Vagina (tissue), 2 donors: ENCODE data around the gene ACADSB. TPM values are rescaled to one million over a fixed set of nuclear protein-coding genes. Genes with fewer than 3 reads are reported as not detected.

Experiments
- DNase-seq, 2 donors: peaks; one replicate each; pipeline ENCODE4 v3.0.0-alpha.2; 2017; ENCODE audit errors: extremely low spot score in 2 of 2
- H3K27ac ChIP-seq: fragments of 200-600 bp; sonication (generic); one replicate; pipeline ENCODE4 v1.5.1; 2019
- H3K27me3 ChIP-seq: fragments of 200-600 bp; sonication (generic); one replicate; pipeline ENCODE4 v1.5.1; 2019
- H3K36me3 ChIP-seq, 2 donors: fragments of 200-600 bp; sonication (generic); one replicate each; pipeline ENCODE4 v1.5.1; 2017 to 2019
- H3K4me1 ChIP-seq: fragments of 200-600 bp; sonication (generic); one replicate; pipeline ENCODE4 v1.5.1; 2019
- H3K4me3 ChIP-seq, 2 donors: fragments of 200-600 bp; sonication (generic); 1 replicate in 1 of 2; 2 replicates in 1 of 2; pipeline ENCODE4 v1.5.1; 2016 to 2019
- H3K9me3 ChIP-seq: fragments of 200-600 bp; sonication (generic); one replicate; pipeline ENCODE4 v1.5.1; 2019
- POLR2A ChIP-seq, 2 donors: fragments of 450-650 bp; IDR thresholded peaks; one replicate each; pipeline ENCODE4 v1.6.1; 2017; ENCODE audit warnings: antibody characterized with exemption in 2 of 2, mild to moderate bottlenecking in 2 of 2, moderate library complexity in 2 of 2
- POLR2AphosphoS5 ChIP-seq, 2 donors: sonication (generic); formaldehyde crosslinking; IDR thresholded peaks; one replicate each; pipeline ENCODE4 v1.9.0; 2017; ENCODE audit warnings: antibody characterized with exemption in 2 of 2, mild to moderate bottlenecking in 2 of 2, low read depth in 1 of 2; ENCODE audit not compliant: insufficient read depth in 1 of 2
- intact Hi-C: fragments of 100-400 bp; cut with DNase I; formaldehyde crosslinking; loops from one replicate; pipeline ENCODE4 v1.15.1; 2023
- total RNA-seq: library from RNA; depleted of rRNA; stranded (reverse); fragments of >200 nt; gene quantifications from one replicate; pipeline ENCODE4 v1.2.3, GENCODE V29; 2016
- TF ChIP-seq, protein P1 (sequence below), 3 experiments: fragments of 450-650 bp in 2 of 3; fragments of 200-600 bp in 1 of 3; sonication (generic) in 1 of 3; IDR thresholded peaks; one replicate each; pipeline ENCODE4 v1.5.1; 2017 to 2019; ENCODE audit warnings: antibody characterized with exemption in 3 of 3, mild to moderate bottlenecking in 2 of 3, moderate library complexity in 2 of 3

The ACADSB gene
- total RNA-seq, 1 donor from 2014 or later: 10.3 TPM

DNA sequence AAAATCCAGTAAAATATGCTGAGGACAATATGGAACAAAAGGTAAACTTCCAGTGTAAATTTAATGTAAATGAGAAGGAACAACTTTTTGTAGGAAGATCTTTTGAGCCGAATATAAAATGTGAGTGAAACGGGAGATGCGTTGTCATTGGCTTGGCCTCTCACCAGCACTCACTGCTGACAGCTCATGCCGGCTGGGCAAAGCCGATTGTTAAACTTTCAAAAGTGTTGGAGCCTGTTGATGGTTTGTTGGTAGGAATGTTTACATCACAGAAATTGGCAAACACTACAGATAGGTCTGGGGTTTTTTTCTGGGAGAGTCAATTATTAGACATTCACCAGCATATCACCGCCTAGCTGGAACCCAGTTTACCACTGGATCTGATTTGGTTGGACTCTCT lies 22.5 kb upstream of the ACADSB start:
- Histone ChIP-seq H3K4me1 (no peaks in the 10 kb centered on the region), H3K27ac (no peak overlapping the region), H3K27me3 (no peaks in the 10 kb centered on the region), H3K4me3 (no peak overlapping the region), H3K36me3 (no peaks in the 10 kb centered on the region), H3K9me3 (no peaks in the 10 kb centered on the region)
- DNase-seq: no peak
- TF ChIP-seq POLR2AphosphoS5 (IDR thresholded peaks at IDR 0.05; ENCODE audit: insufficient read depth in 1 of 2, low read depth in 1 of 2): no peak
- TF ChIP-seq POLR2A (IDR thresholded peaks at IDR 0.05): no peak
- TF ChIP-seq, protein P1, sequence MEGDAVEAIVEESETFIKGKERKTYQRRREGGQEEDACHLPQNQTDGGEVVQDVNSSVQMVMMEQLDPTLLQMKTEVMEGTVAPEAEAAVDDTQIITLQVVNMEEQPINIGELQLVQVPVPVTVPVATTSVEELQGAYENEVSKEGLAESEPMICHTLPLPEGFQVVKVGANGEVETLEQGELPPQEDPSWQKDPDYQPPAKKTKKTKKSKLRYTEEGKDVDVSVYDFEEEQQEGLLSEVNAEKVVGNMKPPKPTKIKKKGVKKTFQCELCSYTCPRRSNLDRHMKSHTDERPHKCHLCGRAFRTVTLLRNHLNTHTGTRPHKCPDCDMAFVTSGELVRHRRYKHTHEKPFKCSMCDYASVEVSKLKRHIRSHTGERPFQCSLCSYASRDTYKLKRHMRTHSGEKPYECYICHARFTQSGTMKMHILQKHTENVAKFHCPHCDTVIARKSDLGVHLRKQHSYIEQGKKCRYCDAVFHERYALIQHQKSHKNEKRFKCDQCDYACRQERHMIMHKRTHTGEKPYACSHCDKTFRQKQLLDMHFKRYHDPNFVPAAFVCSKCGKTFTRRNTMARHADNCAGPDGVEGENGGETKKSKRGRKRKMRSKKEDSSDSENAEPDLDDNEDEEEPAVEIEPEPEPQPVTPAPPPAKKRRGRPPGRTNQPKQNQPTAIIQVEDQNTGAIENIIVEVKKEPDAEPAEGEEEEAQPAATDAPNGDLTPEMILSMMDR (IDR thresholded peaks at IDR 0.05): no peak
- intact Hi-C loops: no loop called here

DNA sequence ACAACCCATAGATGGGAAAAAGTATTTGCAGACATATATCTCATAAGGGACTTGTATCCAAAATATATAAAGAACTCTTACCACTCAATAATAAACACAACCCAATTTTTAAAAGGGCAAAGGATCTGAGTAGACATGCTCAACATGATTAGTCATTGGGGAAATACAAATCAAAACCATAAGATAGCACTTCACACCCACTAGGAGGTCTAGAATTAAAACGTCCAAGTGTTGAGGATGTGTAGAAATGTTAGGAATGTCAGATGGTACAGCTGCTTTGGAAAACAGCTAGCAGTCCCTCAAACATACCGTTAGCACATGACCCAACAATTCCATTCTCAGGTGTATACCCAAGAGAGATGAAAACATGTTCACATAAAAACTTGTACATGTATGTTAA lies 20.3 kb upstream of the ACADSB start:
- no peak overlapping the region for H3K4me3 ChIP-seq
- H3K27ac ChIP-seq: no peak overlapping the region
- no peaks in the 10 kb centered on the region for H3K4me1 ChIP-seq
- no peaks in the 10 kb centered on the region for H3K27me3 ChIP-seq
- intact Hi-C loops: no loop called here
- TF ChIP-seq POLR2A (IDR thresholded peaks at IDR 0.05) (no peak), POLR2AphosphoS5 (IDR thresholded peaks at IDR 0.05; ENCODE audit: insufficient read depth in 1 of 2, low read depth in 1 of 2) (no peak)
- TF ChIP-seq, protein P1 (IDR thresholded peaks at IDR 0.05): no peak
- no peaks in the 10 kb centered on the region for H3K9me3 ChIP-seq
- no peak for DNase-seq
- H3K36me3 ChIP-seq: peaks cover 0 to 9% of the 10 kb centered on the region in 2 donors

DNA sequence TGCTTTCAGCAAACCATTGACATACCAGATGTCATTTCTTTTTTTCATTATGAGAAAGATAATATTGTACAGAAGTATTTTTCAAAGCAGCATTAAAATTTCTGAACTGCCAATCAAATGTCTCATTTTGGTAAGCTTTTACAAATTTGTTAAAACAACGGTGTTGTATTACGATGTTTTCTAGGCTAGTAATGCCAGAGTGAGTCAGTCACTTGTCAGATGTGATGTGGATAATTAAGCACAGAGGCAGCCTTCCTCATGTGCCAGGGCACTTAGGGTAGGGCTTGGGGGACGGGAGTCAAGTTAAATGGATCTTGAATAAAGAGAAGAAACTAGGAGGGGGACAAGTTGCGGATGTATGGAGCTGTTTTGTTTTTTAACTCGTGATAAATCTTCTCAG lies 18.5 kb upstream of the ACADSB start:
- TF ChIP-seq, protein P1 (IDR thresholded peaks at IDR 0.05): no peak
- TF ChIP-seq POLR2AphosphoS5 (IDR thresholded peaks at IDR 0.05; ENCODE audit: insufficient read depth in 1 of 2, low read depth in 1 of 2) (no peak), POLR2A (IDR thresholded peaks at IDR 0.05) (no peak)
- Histone ChIP-seq H3K4me1 (no peaks in the 10 kb centered on the region), H3K9me3 (no peaks in the 10 kb centered on the region), H3K4me3 (no peak overlapping the region), H3K36me3 (peaks cover 0 to 27% of the 10 kb centered on the region in 2 donors), H3K27ac (no peak overlapping the region), H3K27me3 (no peaks in the 10 kb centered on the region)
- intact Hi-C loops: no loop called here
- no peak for DNase-seq

DNA sequence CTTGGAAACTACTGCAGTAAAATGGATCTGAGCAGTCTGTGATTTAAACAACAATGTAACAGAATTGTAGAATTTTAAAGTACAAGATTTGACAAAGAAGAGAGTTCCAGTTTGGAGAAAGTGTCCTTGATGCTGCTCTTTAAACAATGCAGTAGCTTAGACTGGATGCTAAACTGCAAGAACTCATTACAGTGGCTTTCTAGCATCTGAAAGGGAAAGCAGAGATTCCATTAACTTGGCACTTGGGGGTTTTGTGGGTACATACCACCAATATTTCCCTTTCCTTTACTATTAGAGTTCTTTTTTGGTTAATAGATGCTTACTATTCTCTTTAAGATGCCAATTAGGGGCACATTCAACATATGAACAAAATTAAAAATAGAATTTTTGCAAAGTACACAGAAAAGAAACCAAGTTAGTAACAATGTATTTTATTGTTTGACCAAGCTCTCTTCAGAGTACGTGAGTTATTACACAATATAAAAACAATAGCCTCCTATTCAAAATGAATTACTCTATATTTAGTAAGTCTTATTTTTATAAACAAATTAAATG lies 16.7 kb upstream of the ACADSB start:
- intact Hi-C loops: no loop called here

DNA sequence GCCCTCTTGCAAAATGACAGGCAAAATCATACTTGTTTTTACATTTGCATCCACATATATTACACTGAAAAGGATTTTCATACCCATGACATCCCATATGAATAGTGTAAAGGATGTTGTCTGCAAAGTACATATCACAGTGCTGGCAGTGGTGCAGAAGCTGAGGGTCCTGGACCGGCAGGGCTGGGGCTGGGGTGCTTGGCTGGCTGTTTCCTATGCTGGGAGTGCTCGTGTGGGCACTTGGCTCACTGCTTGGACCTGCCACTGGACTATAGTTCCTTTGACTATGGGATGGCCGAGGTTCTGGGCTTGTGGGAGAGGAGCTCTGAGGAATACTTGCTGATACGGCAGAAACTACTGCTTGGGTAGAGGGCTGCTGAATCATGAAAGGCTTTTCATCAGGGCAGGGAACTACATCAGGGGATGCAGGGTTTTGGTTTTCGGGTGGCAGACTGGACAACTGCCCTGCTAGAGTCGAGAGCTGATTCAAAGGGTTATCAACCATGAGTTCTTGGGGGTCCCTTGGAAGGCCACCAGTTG lies 14.9 kb upstream of the ACADSB start:
- H3K27ac ChIP-seq: no peak overlapping the region
- H3K4me1 ChIP-seq: peaks cover under 1% of the 10 kb centered on the region
- H3K9me3 ChIP-seq: no peaks in the 10 kb centered on the region
- TF ChIP-seq POLR2A (IDR thresholded peaks at IDR 0.05) (no peak), POLR2AphosphoS5 (IDR thresholded peaks at IDR 0.05; ENCODE audit: insufficient read depth in 1 of 2, low read depth in 1 of 2) (no peak)
- TF ChIP-seq, protein P1 (IDR thresholded peaks at IDR 0.05): no peak
- no peaks in the 10 kb centered on the region for H3K27me3 ChIP-seq
- peaks cover 0 to 47% of the 10 kb centered on the region in 2 donors for H3K36me3 ChIP-seq
- no peak for DNase-seq
- no peak overlapping the region for H3K4me3 ChIP-seq
- intact Hi-C loops: no loop called here

More for the DNA sequence above, 16.7 kb upstream of the ACADSB start:
- peaks cover 0 to 41% of the 10 kb centered on the region in 2 donors for H3K36me3 ChIP-seq
- H3K4me3 ChIP-seq: no peak overlapping the region
- DNase-seq: no peak
- no peaks in the 10 kb centered on the region for H3K27me3 ChIP-seq
- H3K9me3 ChIP-seq: no peaks in the 10 kb centered on the region
- no peak overlapping the region for H3K27ac ChIP-seq
- TF ChIP-seq POLR2A (IDR thresholded peaks at IDR 0.05): no peak
- TF ChIP-seq, protein P1 (IDR thresholded peaks at IDR 0.05): no peak
- TF ChIP-seq POLR2AphosphoS5 (IDR thresholded peaks at IDR 0.05; ENCODE audit: insufficient read depth in 1 of 2, low read depth in 1 of 2): no peak
- H3K4me1 ChIP-seq: no peaks in the 10 kb centered on the region
